Measurements from ENCODE around the gene DNAJC2. TPM values are rescaled to one million over a fixed set of nuclear protein-coding genes. Genes with fewer than 3 reads are reported as not detected.

DNAJC2 gene
- total and polyA plus RNA-seq, 2 donors (not counting 1 experiment from before 2014, with no cell fraction given) = 15.0 to 24.4 TPM

DNA sequence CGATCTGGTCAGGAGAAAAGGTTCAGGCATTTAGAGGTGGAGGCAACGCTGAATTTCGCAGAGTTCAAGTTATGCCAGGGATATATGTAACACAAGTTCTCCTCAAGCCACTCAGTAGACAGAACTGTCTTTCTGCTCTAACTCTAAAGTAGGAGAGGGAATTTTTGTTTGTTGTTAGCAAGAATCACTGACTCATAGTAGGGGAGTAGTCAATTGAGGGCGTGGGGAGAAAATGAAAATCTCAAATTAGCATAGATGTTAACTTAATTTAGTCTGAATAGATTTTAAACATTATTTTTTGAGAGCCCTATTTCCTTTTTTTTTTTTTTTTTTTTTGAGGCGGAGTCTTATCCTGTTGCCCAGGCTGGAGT lies 37.5 kb upstream of the DNAJC2 start:
- H3K36me3 ChIP-seq (ENCODE audit: control insufficient read depth, insufficient read depth, low read length) = no peaks in the 10 kb centered on the region
- no peak overlapping the region for H3K27ac ChIP-seq (ENCODE audit: insufficient read depth, low read length)
- DNase-seq (ENCODE audit: low read depth in 2 of 2) = no peak
- no peaks in the 10 kb centered on the region for H4K20me1 ChIP-seq (ENCODE audit: control insufficient read depth, extremely low read depth, insufficient read depth, low read length)
- H3K4me2 ChIP-seq (ENCODE audit: extremely low read depth, insufficient read depth, low read length) = no peak overlapping the region
- H2AFZ ChIP-seq (ENCODE audit: low read length) = no peak overlapping the region
- no peaks in the 10 kb centered on the region for H3K9me3 ChIP-seq (ENCODE audit: control insufficient read depth, insufficient read depth, low read depth, low read length)
- H3K4me3 ChIP-seq (replicated peaks in 1 of 4; ENCODE audit: control extremely low read depth in 1 of 4, insufficient read depth in 1 of 4, low read depth in 3 of 4, low read length in 4 of 4) = no peak overlapping the region
- no peaks in the 10 kb centered on the region for H3K4me1 ChIP-seq (ENCODE audit: control insufficient read depth, extremely low read depth, insufficient read depth, low read length)
- no peak overlapping the region for H3K9ac ChIP-seq (ENCODE audit: insufficient read depth, low read length)
- TF ChIP-seq EZH2 (IDR thresholded peaks at IDR 0.05; ENCODE audit: low read length, missing control alignments) = no peak
- TF ChIP-seq CTCF (conservative IDR thresholded peaks at IDR 0.05 in 1 of 2, IDR thresholded peaks at IDR 0.05 in 1 of 2; ENCODE audit: low read depth in 1 of 2, low read length in 2 of 2) = no peak
- no peaks in the 10 kb centered on the region for H3K27me3 ChIP-seq (ENCODE audit: control insufficient read depth, insufficient read depth, low read length)
- H3K79me2 ChIP-seq (ENCODE audit: control insufficient read depth, insufficient read depth, low read length) = no peaks in the 10 kb centered on the region

- no peaks in the 10 kb centered on the region for H3K36me3 ChIP-seq (ENCODE audit: control insufficient read depth, insufficient read depth, low read length)
- H3K27me3 ChIP-seq (ENCODE audit: control insufficient read depth, insufficient read depth, low read length) = no peaks in the 10 kb centered on the region
- no peaks in the 10 kb centered on the region for H3K4me1 ChIP-seq (ENCODE audit: control insufficient read depth, extremely low read depth, insufficient read depth, low read length)
- TF ChIP-seq CTCF (conservative IDR thresholded peaks at IDR 0.05 in 1 of 2, IDR thresholded peaks at IDR 0.05 in 1 of 2; ENCODE audit: low read depth in 1 of 2, low read length in 2 of 2) (no peak), EZH2 (IDR thresholded peaks at IDR 0.05; ENCODE audit: low read length, missing control alignments) (no peak)
- no peaks in the 10 kb centered on the region for H3K79me2 ChIP-seq (ENCODE audit: control insufficient read depth, insufficient read depth, low read length)
- DNase-seq (ENCODE audit: low read depth in 2 of 2) = no peak
- H3K4me3 ChIP-seq (replicated peaks in 1 of 4; ENCODE audit: control extremely low read depth in 1 of 4, insufficient read depth in 1 of 4, low read depth in 3 of 4, low read length in 4 of 4) = no peak overlapping the region
- no peak overlapping the region for H3K27ac ChIP-seq (ENCODE audit: insufficient read depth, low read length)
- no peaks in the 10 kb centered on the region for H4K20me1 ChIP-seq (ENCODE audit: control insufficient read depth, extremely low read depth, insufficient read depth, low read length)
- H3K9me3 ChIP-seq (ENCODE audit: control insufficient read depth, insufficient read depth, low read depth, low read length) = no peaks in the 10 kb centered on the region
- H3K4me2 ChIP-seq (ENCODE audit: extremely low read depth, insufficient read depth, low read length) = no peak overlapping the region
- H2AFZ ChIP-seq (ENCODE audit: low read length) = no peak overlapping the region
- H3K9ac ChIP-seq (ENCODE audit: insufficient read depth, low read length) = no peak overlapping the region
These were observed 36.9 kb upstream of the DNAJC2 start for GRCh38 chr7:103381280-103382031.

DNA sequence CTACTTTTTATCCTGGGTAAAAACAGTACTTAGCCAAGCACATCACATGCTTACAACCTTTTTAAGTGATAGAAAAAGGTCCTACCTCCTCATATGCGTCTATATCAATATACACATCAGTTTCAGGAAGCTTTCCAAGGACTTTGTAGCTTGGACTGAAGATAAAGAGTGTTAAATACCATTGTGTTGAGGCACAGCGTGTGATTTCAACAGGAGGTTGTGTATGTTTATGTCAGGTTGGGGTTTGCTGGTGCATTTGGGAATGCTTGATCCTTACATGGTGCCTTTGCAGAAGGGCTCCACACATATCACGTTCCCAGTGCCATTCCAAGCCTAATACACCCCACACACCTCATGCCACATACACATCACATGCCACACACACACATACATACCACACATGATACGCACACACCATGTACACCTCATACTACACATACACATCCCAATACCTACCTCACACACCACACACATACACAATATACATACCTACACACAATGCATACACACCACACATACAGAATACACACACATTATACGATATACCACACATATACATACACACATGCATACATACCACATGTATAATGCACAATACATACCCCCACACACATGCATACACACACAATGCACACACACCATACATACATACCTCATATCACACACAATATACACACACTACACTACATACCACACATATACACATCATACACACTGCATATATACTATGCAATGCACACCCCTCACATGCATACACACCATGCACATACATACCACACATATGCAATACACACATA lies 36.0 kb upstream of the DNAJC2 start:
- TF ChIP-seq CTCF (conservative IDR thresholded peaks at IDR 0.05 in 1 of 2, IDR thresholded peaks at IDR 0.05 in 1 of 2; ENCODE audit: low read depth in 1 of 2, low read length in 2 of 2) (no peak), EZH2 (IDR thresholded peaks at IDR 0.05; ENCODE audit: low read length, missing control alignments) (no peak)
- no peaks in the 10 kb centered on the region for H3K4me1 ChIP-seq (ENCODE audit: control insufficient read depth, extremely low read depth, insufficient read depth, low read length)
- no peak overlapping the region for H3K4me3 ChIP-seq (replicated peaks in 1 of 4; ENCODE audit: control extremely low read depth in 1 of 4, insufficient read depth in 1 of 4, low read depth in 3 of 4, low read length in 4 of 4)
- no peaks in the 10 kb centered on the region for H3K36me3 ChIP-seq (ENCODE audit: control insufficient read depth, insufficient read depth, low read length)
- no peaks in the 10 kb centered on the region for H4K20me1 ChIP-seq (ENCODE audit: control insufficient read depth, extremely low read depth, insufficient read depth, low read length)
- no peaks in the 10 kb centered on the region for H3K79me2 ChIP-seq (ENCODE audit: control insufficient read depth, insufficient read depth, low read length)
- H3K4me2 ChIP-seq (ENCODE audit: extremely low read depth, insufficient read depth, low read length) = no peak overlapping the region
- no peak overlapping the region for H3K27ac ChIP-seq (ENCODE audit: insufficient read depth, low read length)
- no peak overlapping the region for H3K9ac ChIP-seq (ENCODE audit: insufficient read depth, low read length)
- no peaks in the 10 kb centered on the region for H3K9me3 ChIP-seq (ENCODE audit: control insufficient read depth, insufficient read depth, low read depth, low read length)
- DNase-seq (ENCODE audit: low read depth in 2 of 2) = peak in 1 of 2 donors; percentile 9
- no peaks in the 10 kb centered on the region for H3K27me3 ChIP-seq (ENCODE audit: control insufficient read depth, insufficient read depth, low read length)
- no peak overlapping the region for H2AFZ ChIP-seq (ENCODE audit: low read length)

Data from fibroblast of lung (primary cell).